Measurements from ENCODE around the gene PERCC1. TPM values are rescaled to one million over a fixed set of nuclear protein-coding genes. Genes with fewer than 3 reads are reported as not detected.

Gene PERCC1
- total RNA-seq (2021; fragmentation: NEBNext Ultra II Directional; extraction: Animal tissue kit (Norgen Biotek cat#: 25700)) = not detected
- long read RNA-seq = 0 reads

GRCh38 chr16:1430759-1431496 lies at the start of gene PERCC1:
Gene PERCC1, plus strand, starts transcription at chr16:1431078. Its CDS starts 1,516 bp downstream, at chr16:1432594.
- Mint-ChIP-seq H3K4me3 (no peak within 1 kb of the TSS), H3K9me3 (no peaks in the 10 kb centered on the region), H3K27ac (no peak within 1 kb of the TSS), H3K27me3 (ENCODE audit: insufficient read depth) (no peaks in the 10 kb centered on the region; the same call in 1 of the 2 replicates), H3K36me3 (ENCODE audit: low read depth) (no peaks in the 10 kb centered on the region), H3K4me1 (ENCODE audit: low read depth) (no peaks in the 10 kb centered on the region)
- no peak for DNase-seq
- TF ChIP-seq CTCF (IDR thresholded peaks at IDR 0.05) = no peak

- no peak overlapping the region for H3K4me3 Mint-ChIP-seq
- peaks cover 15% of the 10 kb centered on the region for H3K4me1 Mint-ChIP-seq (ENCODE audit: low read depth)
- H3K9me3 Mint-ChIP-seq = no peaks in the 10 kb centered on the region
- H3K36me3 Mint-ChIP-seq (ENCODE audit: low read depth) = no peaks in the 10 kb centered on the region
- peaks cover 4% of the 10 kb centered on the region; the same call in 1 of the 2 replicates for H3K27me3 Mint-ChIP-seq (ENCODE audit: insufficient read depth)
- DNase-seq = no peak
- H3K27ac Mint-ChIP-seq = no peak overlapping the region
- no peak for TF ChIP-seq CTCF (IDR thresholded peaks at IDR 0.05)
These were observed 49.1 kb upstream of the PERCC1 start for GRCh38 chr16:1381612-1382406.

GRCh38 chr16:1383556-1383955 lies 47.3 kb upstream of the PERCC1 start:
- no peak overlapping the region for H3K27ac Mint-ChIP-seq
- no peak for DNase-seq
- H3K4me3 Mint-ChIP-seq = no peak overlapping the region
- H3K36me3 Mint-ChIP-seq (ENCODE audit: low read depth) = no peaks in the 10 kb centered on the region
- H3K9me3 Mint-ChIP-seq = no peaks in the 10 kb centered on the region
- H3K4me1 Mint-ChIP-seq (ENCODE audit: low read depth) = peaks cover 5% of the 10 kb centered on the region
- peaks cover 4% of the 10 kb centered on the region; the same call in 1 of the 2 replicates for H3K27me3 Mint-ChIP-seq (ENCODE audit: insufficient read depth)
- TF ChIP-seq CTCF (IDR thresholded peaks at IDR 0.05) = no peak

- no peak overlapping the region for H3K4me3 Mint-ChIP-seq
- H3K27ac Mint-ChIP-seq = no peak overlapping the region
- TF ChIP-seq CTCF (IDR thresholded peaks at IDR 0.05) = no peak
- no peaks in the 10 kb centered on the region for H3K9me3 Mint-ChIP-seq
- H3K36me3 Mint-ChIP-seq (ENCODE audit: low read depth) = no peaks in the 10 kb centered on the region
- H3K27me3 Mint-ChIP-seq (ENCODE audit: insufficient read depth) = no peaks in the 10 kb centered on the region
- H3K4me1 Mint-ChIP-seq (ENCODE audit: low read depth) = no peaks in the 10 kb centered on the region
- no peak for DNase-seq
These were observed 45.6 kb upstream of the PERCC1 start for GRCh38 chr16:1385232-1385631.

- no peak for TF ChIP-seq CTCF (IDR thresholded peaks at IDR 0.05)
- H3K4me1 Mint-ChIP-seq (ENCODE audit: low read depth) = no peaks in the 10 kb centered on the region
- H3K9me3 Mint-ChIP-seq = no peaks in the 10 kb centered on the region
- H3K36me3 Mint-ChIP-seq (ENCODE audit: low read depth) = no peaks in the 10 kb centered on the region
- H3K27me3 Mint-ChIP-seq (ENCODE audit: insufficient read depth) = no peaks in the 10 kb centered on the region; the same call in 1 of the 2 replicates
- no peak overlapping the region for H3K27ac Mint-ChIP-seq
- H3K4me3 Mint-ChIP-seq = no peak overlapping the region
- no peak for DNase-seq
These were observed 43.5 kb upstream of the PERCC1 start for GRCh38 chr16:1387331-1387730.
